ENCODE measurements around the gene RABL6. TPM values are rescaled to one million over a fixed set of nuclear protein-coding genes. Genes with fewer than 3 reads are reported as not detected.

The RABL6 gene
- total and polyA plus RNA-seq, 5 donors from 2014 or later, result 9.4 to 63.6 (median 11.4) TPM

DNA sequence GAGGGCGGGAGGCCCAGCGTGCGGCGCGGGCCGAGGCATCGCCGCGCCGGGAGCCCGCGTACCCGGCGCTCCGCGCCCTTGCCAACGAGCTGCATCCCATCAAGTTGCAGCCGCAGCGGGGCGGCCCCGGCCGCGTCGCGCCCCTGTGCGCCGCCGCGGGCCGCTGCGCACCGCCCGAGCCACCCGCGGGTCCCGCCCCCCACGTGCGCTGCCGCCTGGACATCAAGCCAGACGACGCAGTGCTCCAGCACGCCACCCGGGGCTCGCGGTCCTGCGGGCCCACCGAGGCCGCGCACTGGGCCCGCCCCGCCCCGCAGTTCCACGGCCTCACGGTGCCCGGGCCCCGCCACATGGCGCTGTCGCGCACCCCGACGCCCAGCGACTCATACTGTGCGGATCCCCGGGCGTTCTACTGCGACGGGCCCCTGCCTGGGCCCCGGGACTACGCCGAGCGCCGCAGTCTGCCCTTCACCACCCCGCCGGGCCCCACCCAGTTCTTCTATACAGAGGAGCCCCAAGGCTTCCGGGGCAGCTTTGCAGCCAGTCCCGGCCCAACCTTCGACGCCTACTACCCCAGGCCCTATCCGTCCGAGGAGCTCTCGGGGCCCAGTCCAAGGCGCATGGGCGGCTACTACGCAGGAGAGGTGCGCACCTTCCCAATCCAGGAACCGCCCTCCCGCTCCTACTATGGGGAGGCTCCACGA, 37.2 kb downstream of the RABL6 start:
- ATAC-seq (ENCODE audit: low read depth in 2 of 2), result no peak
- Mint-ChIP-seq H3K9me3 (peaks cover 0 to 2% (median 0%) of the 10 kb centered on the region in 7 donors), H3K4me3 (peak overlapping the region; percentile 54 to 84 (median 64)), H3K27me3 (peaks cover 35% of the 10 kb centered on the region), H3K27ac (no peak overlapping the region), H3K36me3 (peaks cover 2% of the 10 kb centered on the region), H3K4me1 (peaks cover 0 to 35% (median 5%) of the 10 kb centered on the region in 4 donors)
- Histone ChIP-seq H3K36me3 (ENCODE audit: control insufficient read depth, insufficient read depth, low read length) (no peaks in the 10 kb centered on the region), H3K27ac (ENCODE audit: insufficient read depth, low read length, poor library complexity, severe bottlenecking) (no peak overlapping the region), H3K27me3 (ENCODE audit: control insufficient read depth, insufficient read depth, low read length) (no peaks in the 10 kb centered on the region), H3K9me3 (ENCODE audit: control insufficient read depth in 2 of 2, low read length in 2 of 2) (no peaks in the 10 kb centered on the region), H3K4me1 (ENCODE audit: control insufficient read depth, insufficient read depth, low read length, poor library complexity, severe bottlenecking) (peaks cover 64% of the 10 kb centered on the region), H3K4me3 (ENCODE audit: low read depth, low read length) (no peak overlapping the region)
- peak in 1 of 3 donors; percentile 43 for DNase-seq

DNA sequence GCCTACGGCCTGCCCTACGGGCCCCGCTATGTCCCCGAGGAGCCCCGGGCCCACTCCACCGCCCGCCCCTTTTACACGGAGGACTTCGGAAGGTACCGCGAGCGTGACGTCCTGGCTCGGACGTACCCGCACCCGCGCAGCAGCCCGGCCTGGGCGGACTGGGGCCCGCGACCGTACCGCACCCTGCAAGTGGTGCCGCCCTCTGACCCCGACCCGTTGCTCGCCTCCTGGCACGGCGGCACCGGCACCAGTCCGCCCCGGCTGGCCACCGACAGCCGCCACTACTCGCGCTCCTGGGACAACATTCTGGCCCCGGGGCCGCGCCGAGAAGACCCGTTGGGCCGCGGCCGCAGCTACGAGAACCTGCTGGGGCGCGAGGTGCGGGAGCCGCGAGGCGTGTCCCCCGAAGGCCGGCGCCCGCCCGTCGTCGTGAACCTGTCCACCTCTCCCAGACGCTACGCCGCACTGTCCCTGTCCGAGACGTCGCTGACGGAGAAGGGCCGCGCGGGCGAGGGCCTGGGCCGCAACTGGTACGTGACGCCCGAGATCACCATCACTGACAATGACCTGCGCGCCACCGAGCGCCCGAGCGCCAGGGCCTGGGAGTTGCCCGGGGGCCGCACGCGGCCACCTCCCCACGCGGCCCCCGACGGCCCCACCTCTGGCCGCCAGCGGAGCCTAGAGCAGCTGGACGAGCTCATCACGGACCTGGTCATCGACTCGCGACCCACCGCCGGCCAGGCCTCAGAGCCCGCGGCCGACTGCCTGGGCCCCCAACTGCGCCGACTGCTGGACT, 37.9 kb downstream of the RABL6 start:
- Histone ChIP-seq H3K4me1 (ENCODE audit: control insufficient read depth, insufficient read depth, low read length, poor library complexity, severe bottlenecking) (peaks cover 68% of the 10 kb centered on the region), H3K4me3 (ENCODE audit: low read depth, low read length) (no peak overlapping the region), H3K36me3 (ENCODE audit: control insufficient read depth, insufficient read depth, low read length) (no peaks in the 10 kb centered on the region), H3K9me3 (ENCODE audit: control insufficient read depth in 2 of 2, low read length in 2 of 2) (no peaks in the 10 kb centered on the region), H3K27me3 (ENCODE audit: control insufficient read depth, insufficient read depth, low read length) (no peaks in the 10 kb centered on the region), H3K27ac (ENCODE audit: insufficient read depth, low read length, poor library complexity, severe bottlenecking) (no peak overlapping the region)
- Mint-ChIP-seq H3K27ac (no peak overlapping the region), H3K4me1 (peaks cover 0 to 35% (median 5%) of the 10 kb centered on the region in 4 donors), H3K36me3 (no peaks in the 10 kb centered on the region), H3K9me3 (peaks cover 0 to 2% (median 0%) of the 10 kb centered on the region in 7 donors), H3K27me3 (peaks cover 32% of the 10 kb centered on the region), H3K4me3 (peak overlapping the region; percentile 54 to 84 (median 64))
- DNase-seq (no peak), ATAC-seq (ENCODE audit: low read depth in 2 of 2) (no peak)

DNA sequence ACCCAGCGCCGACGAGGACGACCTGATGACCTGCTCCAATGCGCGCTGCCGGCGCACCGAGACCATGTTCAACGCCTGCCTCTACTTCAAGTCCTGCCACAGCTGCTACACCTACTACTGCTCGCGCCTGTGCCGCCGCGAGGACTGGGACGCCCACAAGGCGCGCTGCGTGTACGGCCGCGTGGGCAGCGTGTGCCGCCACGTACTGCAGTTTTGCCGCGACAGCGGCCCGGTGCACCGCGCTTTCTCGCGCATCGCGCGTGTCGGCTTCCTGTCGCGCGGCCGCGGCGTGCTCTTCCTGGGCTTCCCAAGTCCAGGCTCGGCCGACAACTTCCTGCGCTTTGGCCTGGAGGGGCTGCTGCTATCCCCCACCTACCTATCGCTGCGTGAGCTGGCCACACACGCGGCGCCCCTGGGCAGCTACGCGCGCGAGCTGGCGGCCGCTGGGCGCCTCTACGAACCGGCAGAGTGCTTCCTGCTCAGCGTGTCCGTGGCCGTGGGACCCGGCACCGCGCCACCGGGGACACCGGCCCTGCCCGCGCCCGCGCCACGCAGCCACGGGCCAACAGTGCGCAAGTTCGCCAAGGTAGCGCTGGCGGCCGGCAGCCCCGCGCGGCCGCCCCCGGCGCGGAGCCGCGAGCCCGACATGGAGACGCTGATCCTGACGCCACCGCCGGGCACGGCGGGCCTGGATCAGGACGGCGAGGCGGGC, 38.8 kb downstream of the RABL6 start:
- H3K27me3 ChIP-seq (ENCODE audit: control insufficient read depth, insufficient read depth, low read length), result no peaks in the 10 kb centered on the region
- Mint-ChIP-seq H3K27ac (peak overlapping the region in 2 of 3 donors; percentile 46 to 77), H3K9me3 (peaks cover 0 to 2% (median 0%) of the 10 kb centered on the region in 7 donors), H3K4me1 (peaks cover 0 to 35% (median 5%) of the 10 kb centered on the region in 4 donors), H3K4me3 (peak overlapping the region; percentile 50 to 71 (median 56)), H3K27me3 (peaks cover 32% of the 10 kb centered on the region), H3K36me3 (no peaks in the 10 kb centered on the region)
- H3K4me3 ChIP-seq (ENCODE audit: low read depth, low read length), result no peak overlapping the region
- ATAC-seq (ENCODE audit: low read depth in 2 of 2), result no peak
- no peak overlapping the region for H3K27ac ChIP-seq (ENCODE audit: insufficient read depth, low read length, poor library complexity, severe bottlenecking)
- H3K4me1 ChIP-seq (ENCODE audit: control insufficient read depth, insufficient read depth, low read length, poor library complexity, severe bottlenecking), result peaks cover 68% of the 10 kb centered on the region
- no peaks in the 10 kb centered on the region for H3K9me3 ChIP-seq (ENCODE audit: control insufficient read depth in 2 of 2, low read length in 2 of 2)
- no peaks in the 10 kb centered on the region for H3K36me3 ChIP-seq (ENCODE audit: control insufficient read depth, insufficient read depth, low read length)
- peak in 1 of 3 donors; percentile 23 for DNase-seq

DNA sequence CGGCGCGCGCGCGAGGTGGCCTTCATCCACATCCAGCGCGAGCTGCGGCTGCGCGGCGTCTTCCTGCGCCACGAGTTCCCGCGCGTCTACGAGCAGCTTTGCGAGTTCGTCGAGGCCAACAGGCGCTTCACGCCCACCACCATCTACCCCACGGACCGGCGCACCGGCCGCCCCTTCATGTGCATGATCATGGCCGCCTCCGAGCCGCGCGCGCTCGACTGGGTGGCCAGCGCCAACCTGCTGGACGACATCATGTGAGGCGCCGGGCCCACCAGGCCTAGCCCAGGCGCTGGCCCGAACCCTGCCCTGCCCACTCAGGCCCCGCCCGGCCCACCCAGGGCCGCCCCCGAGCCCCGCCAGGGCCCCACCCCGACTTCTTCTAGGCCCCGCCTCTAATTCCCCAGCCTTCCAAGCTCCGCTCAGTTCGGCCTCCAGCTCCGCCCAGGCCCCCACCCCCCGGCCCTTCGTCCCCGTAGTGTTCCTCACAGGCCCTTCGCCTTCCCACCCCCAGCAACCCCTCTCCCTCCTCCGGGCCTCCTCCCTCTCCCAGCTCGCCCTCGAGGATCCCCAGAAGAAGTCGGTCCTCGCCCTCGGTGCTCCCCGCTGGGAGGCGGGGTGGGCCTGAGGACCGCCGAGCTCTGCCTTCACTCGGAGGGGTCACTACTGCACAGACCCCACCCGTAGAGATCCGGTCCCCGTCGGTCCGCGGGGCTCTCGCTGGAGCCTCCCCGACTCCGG, 39.5 kb downstream of the RABL6 start:
- no peaks in the 10 kb centered on the region for H3K27me3 ChIP-seq (ENCODE audit: control insufficient read depth, insufficient read depth, low read length)
- ATAC-seq (ENCODE audit: low read depth in 2 of 2) (no peak), DNase-seq (peak in 1 of 3 donors; percentile 38)
- H3K4me1 ChIP-seq (ENCODE audit: control insufficient read depth, insufficient read depth, low read length, poor library complexity, severe bottlenecking), result peaks cover 63% of the 10 kb centered on the region
- Mint-ChIP-seq H3K27me3 (peaks cover 30% of the 10 kb centered on the region), H3K27ac (no peak overlapping the region), H3K9me3 (peaks cover 0 to 2% (median 0%) of the 10 kb centered on the region in 7 donors), H3K4me3 (peak overlapping the region; percentile 85 to 100 (median 88)), H3K36me3 (no peaks in the 10 kb centered on the region), H3K4me1 (peaks cover 0 to 32% (median 5%) of the 10 kb centered on the region in 4 donors)
- H3K4me3 ChIP-seq (ENCODE audit: low read depth, low read length), result no peak overlapping the region
- no peak overlapping the region for H3K27ac ChIP-seq (ENCODE audit: insufficient read depth, low read length, poor library complexity, severe bottlenecking)
- H3K36me3 ChIP-seq (ENCODE audit: control insufficient read depth, insufficient read depth, low read length), result no peaks in the 10 kb centered on the region
- H3K9me3 ChIP-seq (ENCODE audit: control insufficient read depth in 2 of 2, low read length in 2 of 2), result no peaks in the 10 kb centered on the region

DNA sequence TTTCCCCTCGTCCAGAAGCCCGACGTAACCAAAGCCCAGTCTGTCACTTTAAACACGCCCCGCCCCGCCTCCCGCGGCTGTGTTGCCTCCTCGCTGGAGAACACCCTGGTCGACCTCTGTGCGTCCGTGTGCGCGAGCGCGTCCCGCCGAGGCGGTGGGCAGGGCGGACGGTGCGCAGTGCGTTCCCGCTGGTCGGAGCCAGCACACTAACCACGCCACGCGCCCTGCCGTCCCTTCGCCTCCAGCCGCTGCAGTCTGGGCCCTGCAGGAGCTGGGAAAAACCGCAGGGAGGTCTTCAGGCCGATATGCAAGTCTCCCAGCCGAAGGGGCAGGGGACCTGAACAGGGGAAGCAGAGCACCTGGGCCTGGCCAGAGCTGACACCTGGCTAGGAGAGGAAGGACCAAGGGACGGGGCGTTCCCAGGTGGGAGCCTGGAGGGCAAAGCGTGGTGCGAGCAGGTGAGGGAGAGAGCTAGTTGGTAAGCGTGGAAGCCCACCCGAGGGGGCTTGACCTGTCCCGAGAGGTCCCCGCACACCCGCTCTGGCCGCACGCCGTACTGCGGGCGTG, 40.2 kb downstream of the RABL6 start:
- peak; percentile 53 to 85 (median 55) for DNase-seq
- Histone ChIP-seq H3K9me3 (ENCODE audit: control insufficient read depth in 2 of 2, low read length in 2 of 2) (no peaks in the 10 kb centered on the region), H3K27ac (ENCODE audit: insufficient read depth, low read length, poor library complexity, severe bottlenecking) (no peak overlapping the region), H3K4me1 (ENCODE audit: control insufficient read depth, insufficient read depth, low read length, poor library complexity, severe bottlenecking) (peaks cover 62% of the 10 kb centered on the region), H3K27me3 (ENCODE audit: control insufficient read depth, insufficient read depth, low read length) (no peaks in the 10 kb centered on the region), H3K4me3 (ENCODE audit: low read depth, low read length) (peak overlapping the region; percentile 7), H3K36me3 (ENCODE audit: control insufficient read depth, insufficient read depth, low read length) (no peaks in the 10 kb centered on the region)
- Mint-ChIP-seq H3K36me3 (no peaks in the 10 kb centered on the region), H3K4me1 (peaks cover 0 to 31% (median 5%) of the 10 kb centered on the region in 4 donors), H3K27ac (no peak overlapping the region), H3K27me3 (peaks cover 27% of the 10 kb centered on the region), H3K4me3 (peak overlapping the region; percentile 85 to 100 (median 88)), H3K9me3 (peaks cover 0 to 2% (median 0%) of the 10 kb centered on the region in 7 donors)
- no peak for ATAC-seq (ENCODE audit: low read depth in 2 of 2)

DNA sequence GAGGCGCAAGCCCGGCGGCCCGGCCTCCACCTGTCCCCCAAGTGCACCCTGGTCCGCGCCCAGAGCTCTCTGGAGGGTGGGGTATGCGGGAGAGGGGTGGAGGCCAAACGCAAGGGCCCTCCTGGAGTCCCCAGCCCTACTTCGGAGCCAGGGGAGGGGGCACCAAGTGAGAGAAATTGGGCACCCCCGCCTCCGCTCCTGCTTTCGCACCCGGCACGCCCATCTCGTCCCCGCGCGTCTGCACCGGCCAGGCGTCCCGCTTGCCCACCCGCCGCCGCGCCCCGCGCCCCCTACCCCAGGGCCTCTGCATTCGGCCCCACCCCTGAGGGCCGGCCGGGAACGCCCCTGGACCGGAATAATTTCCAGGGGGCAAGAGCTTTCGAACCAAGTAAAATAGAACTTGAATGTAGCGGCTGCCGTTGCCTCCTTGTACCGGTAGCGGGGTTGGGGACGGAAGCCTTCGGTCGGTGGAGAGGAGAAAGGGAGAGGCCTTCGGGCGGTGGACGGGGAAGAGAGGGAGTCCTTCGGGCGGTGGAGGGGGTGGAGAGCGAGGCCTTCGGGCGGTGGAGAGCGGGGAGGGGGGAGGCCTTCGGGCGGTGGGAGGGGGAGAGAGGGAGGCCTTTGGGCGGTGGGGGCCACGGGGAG, 40.8 kb downstream of the RABL6 start:
- peaks cover 0 to 28% (median 4%) of the 10 kb centered on the region in 4 donors for H3K4me1 Mint-ChIP-seq
- peaks cover 0 to 2% (median 0%) of the 10 kb centered on the region in 7 donors for H3K9me3 Mint-ChIP-seq
- H3K27ac ChIP-seq (ENCODE audit: insufficient read depth, low read length, poor library complexity, severe bottlenecking), result peak overlapping the region; percentile 73
- H3K27ac Mint-ChIP-seq, result peak overlapping the region in 1 of 3 donors; percentile 46
- peak overlapping the region; percentile 92 to 100 (median 94) for H3K4me3 Mint-ChIP-seq
- no peak overlapping the region for H3K4me3 ChIP-seq (ENCODE audit: low read depth, low read length)
- DNase-seq (peak in 2 of 3 donors; percentile 36 to 64), ATAC-seq (ENCODE audit: low read depth in 2 of 2) (no peak)
- no peaks in the 10 kb centered on the region for H3K36me3 Mint-ChIP-seq
- H3K4me1 ChIP-seq (ENCODE audit: control insufficient read depth, insufficient read depth, low read length, poor library complexity, severe bottlenecking), result peaks cover 55% of the 10 kb centered on the region
- no peaks in the 10 kb centered on the region for H3K36me3 ChIP-seq (ENCODE audit: control insufficient read depth, insufficient read depth, low read length)
- H3K27me3 Mint-ChIP-seq, result peaks cover 26% of the 10 kb centered on the region
- H3K27me3 ChIP-seq (ENCODE audit: control insufficient read depth, insufficient read depth, low read length), result no peaks in the 10 kb centered on the region
- no peaks in the 10 kb centered on the region for H3K9me3 ChIP-seq (ENCODE audit: control insufficient read depth in 2 of 2, low read length in 2 of 2)

Data from CD4-positive, CD25-positive, alpha-beta regulatory T cell (primary cell).